Stimulated activated CD8-positive, alpha-beta memory T cell treated with anti-CD3 and anti-CD28 coated beads, Interleukin-15, amount 100 ng/mL, for 1 hour (primary cell): ENCODE data around the gene GDPD4.

ENCODE experiments used
- DNase-seq: peaks from one replicate; pipeline ENCODE4 v3.0.0-alpha.2; 2020; ENCODE audit warnings: low read depth

Gene GDPD4

GRCh38 chr11:77173494-77173893 lies 128.0 kb downstream of the GDPD4 start:
- no peak for DNase-seq

GRCh38 chr11:77172666-77172982 lies 128.9 kb downstream of the GDPD4 start:
- no peak for DNase-seq

DNA sequence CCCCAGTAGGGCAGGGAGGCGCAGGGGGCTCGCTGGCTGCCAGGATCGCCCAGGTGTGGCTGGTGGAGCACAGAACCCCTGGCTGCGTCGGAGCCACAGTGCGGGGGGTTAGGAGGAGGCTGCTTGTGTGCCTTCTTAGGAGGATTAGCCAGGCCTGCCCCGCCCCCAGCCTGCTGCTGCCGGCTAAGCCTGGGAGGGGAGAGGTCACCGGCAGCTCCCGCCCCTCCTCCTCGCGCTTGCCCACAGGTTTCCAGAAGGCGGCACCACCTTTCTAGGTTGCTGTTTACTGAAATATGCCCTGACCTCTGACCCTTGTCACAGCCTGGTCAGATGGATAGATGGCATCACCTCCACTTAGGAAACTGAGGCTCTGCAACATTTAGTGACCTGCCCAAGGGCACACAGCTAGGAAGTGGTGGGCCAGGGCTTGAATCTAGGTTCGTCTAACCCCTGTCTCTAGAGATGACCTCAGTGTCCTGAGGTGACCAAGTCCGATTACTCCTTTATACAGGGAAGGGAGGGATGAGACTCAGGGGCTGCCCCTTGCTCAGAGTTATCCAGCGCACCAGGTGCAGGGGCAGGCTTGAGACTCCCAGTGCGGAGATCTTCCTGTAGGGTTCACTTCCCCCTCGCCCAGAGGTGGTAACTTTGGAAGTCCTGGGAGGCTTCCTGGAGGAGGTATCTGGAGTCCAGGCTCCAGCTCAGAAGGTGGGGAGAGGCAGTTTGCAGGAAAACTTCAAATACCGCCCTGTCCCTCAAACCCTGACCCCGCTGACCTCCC lies 129.4 kb downstream of the GDPD4 start:
- DNase-seq: no peak

- no peak for DNase-seq
Measured at GRCh38 chr11:77171254-77171653, 130.2 kb downstream of the GDPD4 start.

GRCh38 chr11:77170107-77170506 lies 131.4 kb downstream of the GDPD4 start:
- DNase-seq: no peak

DNA sequence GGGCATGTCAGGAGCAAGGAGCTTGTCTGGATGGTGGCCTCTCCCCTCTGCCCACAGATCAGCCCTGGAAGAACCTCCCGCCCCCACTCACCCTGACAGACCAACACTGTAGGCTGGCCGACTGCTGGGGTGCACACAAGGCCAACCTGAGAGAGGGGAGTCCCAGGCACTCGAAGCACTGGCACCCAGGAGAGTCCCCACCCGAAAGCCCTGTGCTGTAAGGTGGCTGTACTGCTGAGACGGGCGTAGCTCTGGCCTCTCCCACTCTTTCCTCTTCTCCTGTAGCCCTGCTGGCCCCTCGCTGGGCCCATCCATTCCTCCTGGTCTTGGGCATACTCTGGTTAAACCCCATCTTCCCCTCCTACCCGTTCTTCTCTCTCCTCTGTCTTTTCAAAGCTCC lies 133.7 kb downstream of the GDPD4 start:
- no peak for DNase-seq

GRCh38 chr11:77167111-77167626 lies 134.3 kb downstream of the GDPD4 start:
- no peak for DNase-seq
